HepG2 (cell line): ENCODE results near the gene LRRC43. TPM values are rescaled to one million over a fixed set of nuclear protein-coding genes. Genes with fewer than 3 reads are reported as not detected.

Experiments
- ASH2L ChIP-seq: fragments of 300-600, 200-600 bp; sonication (generic); IDR thresholded peaks from 2 replicates; pipeline ENCODE4 v1.7.0; 2017; ENCODE audit warnings: low read depth, mild to moderate bottlenecking, moderate library complexity, mixed read lengths, low read length; ENCODE audit not compliant: insufficient read length
- ATF7 ChIP-seq, 2 experiments: fragments of 450-650 bp in 1 of 2; sonication (generic) in 1 of 2; formaldehyde crosslinking in 1 of 2; IDR thresholded peaks; 2 replicates each; pipeline versions ENCODE4 v1.4.0 to v1.6.1; 2016 to 2020; ENCODE audit warnings: antibody characterized with exemption in 1 of 2, mild to moderate bottlenecking in 1 of 2, missing genetic modification reagents in 1 of 2
- BRCA1 ChIP-seq: sonication (generic); formaldehyde crosslinking; IDR thresholded peaks from 2 replicates; pipeline ENCODE4 v1.4.0; 2020; ENCODE audit warnings: missing genetic modification reagents
- CHD2 ChIP-seq: IDR thresholded peaks from 2 replicates; pipeline ENCODE4 v1.6.1; 2011; ENCODE audit warnings: low read depth, low read length, improper control_type of control experiment
- ELF3 ChIP-seq: IDR thresholded peaks from 2 replicates; pipeline ENCODE4 v1.6.1; 2016; ENCODE audit warnings: missing genetic modification reagents, missing compliant biosample characterization
- EZH2 ChIP-seq: conservative IDR thresholded peaks from 2 replicates; pipeline ENCODE4 v1.6.1; 2012; ENCODE audit warnings: mild to moderate bottlenecking, low read depth, low read length, moderate library complexity
- GPN1 ChIP-seq: sonication (generic); formaldehyde crosslinking; IDR thresholded peaks from 2 replicates; pipeline ENCODE4 v1.5.1; 2020; ENCODE audit warnings: missing genetic modification reagents, borderline replicate concordance
- KDM5B ChIP-seq: sonication (generic); formaldehyde crosslinking; IDR thresholded peaks from 2 replicates; pipeline ENCODE4 v1.4.0; 2020; ENCODE audit warnings: missing genetic modification reagents, mild to moderate bottlenecking, borderline replicate concordance
- NFE2L1 ChIP-seq: sonication (generic); formaldehyde crosslinking; IDR thresholded peaks from 2 replicates; pipeline ENCODE4 v1.4.0; 2020; ENCODE audit warnings: missing genetic modification reagents, mild to moderate bottlenecking, borderline replicate concordance
- NFE2L2 ChIP-seq: fragments of 150-350 bp; IDR thresholded peaks from 2 replicates; pipeline ENCODE4 v1.6.1; 2014; ENCODE audit warnings: low read length
- NFIB ChIP-seq: sonication (generic); formaldehyde crosslinking; IDR thresholded peaks from 2 replicates; pipeline ENCODE4 v1.9.0; 2021; ENCODE audit warnings: missing genetic modification reagents, mild to moderate bottlenecking, borderline replicate concordance
- TCF7 ChIP-seq: sonication (generic); IDR thresholded peaks from 2 replicates; pipeline ENCODE4 v1.6.1; 2016; ENCODE audit warnings: antibody characterized with exemption, low read depth
- ZC3H4 ChIP-seq: sonication (generic); formaldehyde crosslinking; IDR thresholded peaks from 2 replicates; pipeline ENCODE4 v1.4.0; 2020; ENCODE audit warnings: missing genetic modification reagents, borderline replicate concordance
- ZFP37 ChIP-seq: sonication (generic); formaldehyde crosslinking; IDR thresholded peaks from 2 replicates; pipeline ENCODE4 v1.4.0; 2020; ENCODE audit warnings: missing genetic modification reagents, borderline replicate concordance
- ZFY ChIP-seq: sonication (generic); formaldehyde crosslinking; IDR thresholded peaks from 2 replicates; pipeline ENCODE4 v1.4.0; 2020; ENCODE audit warnings: missing genetic modification reagents
- ZNF33A ChIP-seq: sonication (generic); formaldehyde crosslinking; IDR thresholded peaks from 2 replicates; pipeline ENCODE4 v1.5.1; 2020; ENCODE audit warnings: missing genetic modification reagents, mild to moderate bottlenecking, moderate library complexity, borderline replicate concordance
- ZNF883 ChIP-seq: sonication (generic); formaldehyde crosslinking; IDR thresholded peaks from 2 replicates; pipeline ENCODE4 v1.5.1; 2020; ENCODE audit warnings: mild to moderate bottlenecking, missing genetic modification reagents; ENCODE audit errors: not compliant biosample characterization
- polyA plus RNA-seq, 8 experiments: library from polyadenylated mRNA; depleted of rRNA in 3 of 8; stranded (reverse) in 7 of 8; unstranded in 1 of 8; fragments of >200 nt; fragmentation: Illumina TruSeq in 4 of 8; extraction: Trizol in 4 of 8; gene quantifications; 2 replicates each; pipeline versions ENCODE4 v1.2.1 to v1.2.3, GENCODE V29; 2011 to 2016; ENCODE audit warnings: low read depth in 4 of 8, missing spikeins in 1 of 8, mixed read lengths in 1 of 8; ENCODE audit not compliant: insufficient read depth in 1 of 8
- total RNA-seq, 5 experiments: library from RNA; depleted of rRNA; stranded (reverse); fragments of >200 nt; fragmentation: Illumina TruSeq; extraction: Trizol; gene quantifications; 2 replicates each; pipeline ENCODE4 v1.2.3, GENCODE V29; 2016; ENCODE audit warnings: low read depth in 1 of 5
- TF ChIP-seq, protein P1 (sequence below): sonication (generic); formaldehyde crosslinking; IDR thresholded peaks from 2 replicates; pipeline ENCODE4 v1.4.0; 2020; ENCODE audit warnings: mild to moderate bottlenecking, missing genetic modification reagents
- TF ChIP-seq, protein P2 (sequence below): sonication (generic); formaldehyde crosslinking; IDR thresholded peaks from 2 replicates; pipeline ENCODE4 v1.5.1; 2020; ENCODE audit warnings: mild to moderate bottlenecking, moderate library complexity, missing genetic modification reagents
- TF ChIP-seq, protein P3 (sequence below): sonication (generic); formaldehyde crosslinking; IDR thresholded peaks from 2 replicates; pipeline ENCODE4 v1.4.0; 2020; ENCODE audit warnings: mild to moderate bottlenecking, missing genetic modification reagents

Gene LRRC43
- total and polyA plus RNA-seq, 2 of the 13 experiments (the other 11 are each of a cell fraction or from before 2014, with no cell fraction given), result not detected

GRCh38 chr12:122225683-122226365, 42.9 kb downstream of the LRRC43 start, which contains the start of gene DIABLO (continued):
- TF ChIP-seq, protein P1, sequence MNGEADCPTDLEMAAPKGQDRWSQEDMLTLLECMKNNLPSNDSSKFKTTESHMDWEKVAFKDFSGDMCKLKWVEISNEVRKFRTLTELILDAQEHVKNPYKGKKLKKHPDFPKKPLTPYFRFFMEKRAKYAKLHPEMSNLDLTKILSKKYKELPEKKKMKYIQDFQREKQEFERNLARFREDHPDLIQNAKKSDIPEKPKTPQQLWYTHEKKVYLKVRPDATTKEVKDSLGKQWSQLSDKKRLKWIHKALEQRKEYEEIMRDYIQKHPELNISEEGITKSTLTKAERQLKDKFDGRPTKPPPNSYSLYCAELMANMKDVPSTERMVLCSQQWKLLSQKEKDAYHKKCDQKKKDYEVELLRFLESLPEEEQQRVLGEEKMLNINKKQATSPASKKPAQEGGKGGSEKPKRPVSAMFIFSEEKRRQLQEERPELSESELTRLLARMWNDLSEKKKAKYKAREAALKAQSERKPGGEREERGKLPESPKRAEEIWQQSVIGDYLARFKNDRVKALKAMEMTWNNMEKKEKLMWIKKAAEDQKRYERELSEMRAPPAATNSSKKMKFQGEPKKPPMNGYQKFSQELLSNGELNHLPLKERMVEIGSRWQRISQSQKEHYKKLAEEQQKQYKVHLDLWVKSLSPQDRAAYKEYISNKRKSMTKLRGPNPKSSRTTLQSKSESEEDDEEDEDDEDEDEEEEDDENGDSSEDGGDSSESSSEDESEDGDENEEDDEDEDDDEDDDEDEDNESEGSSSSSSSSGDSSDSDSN (CRISPR knock-in tag), result peak; percentile 91
- TF ChIP-seq BRCA1 (CRISPR knock-in tag) (0 out of 2 replicates have a peak, but pooled peaks have one; percentile 13), ZFY (CRISPR knock-in tag) (peak; percentile 60; the same call in 1 of the 2 replicates), NFE2L2 (no peak), CHD2 (no peak), NFIB (CRISPR knock-in tag) (no peak), EZH2 (no peak), NFE2L1 (CRISPR knock-in tag) (0 out of 2 replicates have a peak, but pooled peaks have one; percentile 56), KDM5B (CRISPR knock-in tag) (peak; percentile 33), ATF7 (IDR thresholded peaks at IDR 0.05) (no peak), ATF7 (CRISPR knock-in tag; IDR thresholded peaks at IDR 0.05) (no peak), GPN1 (CRISPR knock-in tag) (peak; percentile 66; the same call in 1 of the 2 replicates), ZNF33A (CRISPR knock-in tag) (no peak), ZC3H4 (CRISPR knock-in tag) (no peak), ASH2L (peak; percentile 91), TCF7 (no peak), ELF3 (CRISPR knock-in tag) (peak; percentile 8; the same call in 1 of the 2 replicates), ZNF883 (CRISPR knock-in tag) (no peak), ZFP37 (no peak)
- TF ChIP-seq, protein P2, sequence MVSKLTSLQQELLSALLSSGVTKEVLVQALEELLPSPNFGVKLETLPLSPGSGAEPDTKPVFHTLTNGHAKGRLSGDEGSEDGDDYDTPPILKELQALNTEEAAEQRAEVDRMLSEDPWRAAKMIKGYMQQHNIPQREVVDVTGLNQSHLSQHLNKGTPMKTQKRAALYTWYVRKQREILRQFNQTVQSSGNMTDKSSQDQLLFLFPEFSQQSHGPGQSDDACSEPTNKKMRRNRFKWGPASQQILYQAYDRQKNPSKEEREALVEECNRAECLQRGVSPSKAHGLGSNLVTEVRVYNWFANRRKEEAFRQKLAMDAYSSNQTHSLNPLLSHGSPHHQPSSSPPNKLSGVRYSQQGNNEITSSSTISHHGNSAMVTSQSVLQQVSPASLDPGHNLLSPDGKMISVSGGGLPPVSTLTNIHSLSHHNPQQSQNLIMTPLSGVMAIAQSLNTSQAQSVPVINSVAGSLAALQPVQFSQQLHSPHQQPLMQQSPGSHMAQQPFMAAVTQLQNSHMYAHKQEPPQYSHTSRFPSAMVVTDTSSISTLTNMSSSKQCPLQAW (CRISPR knock-in tag), result peak; percentile 79
- TF ChIP-seq, protein P3, sequence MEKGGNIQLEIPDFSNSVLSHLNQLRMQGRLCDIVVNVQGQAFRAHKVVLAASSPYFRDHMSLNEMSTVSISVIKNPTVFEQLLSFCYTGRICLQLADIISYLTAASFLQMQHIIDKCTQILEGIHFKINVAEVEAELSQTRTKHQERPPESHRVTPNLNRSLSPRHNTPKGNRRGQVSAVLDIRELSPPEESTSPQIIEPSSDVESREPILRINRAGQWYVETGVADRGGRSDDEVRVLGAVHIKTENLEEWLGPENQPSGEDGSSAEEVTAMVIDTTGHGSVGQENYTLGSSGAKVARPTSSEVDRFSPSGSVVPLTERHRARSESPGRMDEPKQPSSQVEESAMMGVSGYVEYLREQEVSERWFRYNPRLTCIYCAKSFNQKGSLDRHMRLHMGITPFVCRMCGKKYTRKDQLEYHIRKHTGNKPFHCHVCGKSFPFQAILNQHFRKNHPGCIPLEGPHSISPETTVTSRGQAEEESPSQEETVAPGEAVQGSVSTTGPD, result no peak
